ENCODE results near the gene OGDH.

OGDH gene

DNA sequence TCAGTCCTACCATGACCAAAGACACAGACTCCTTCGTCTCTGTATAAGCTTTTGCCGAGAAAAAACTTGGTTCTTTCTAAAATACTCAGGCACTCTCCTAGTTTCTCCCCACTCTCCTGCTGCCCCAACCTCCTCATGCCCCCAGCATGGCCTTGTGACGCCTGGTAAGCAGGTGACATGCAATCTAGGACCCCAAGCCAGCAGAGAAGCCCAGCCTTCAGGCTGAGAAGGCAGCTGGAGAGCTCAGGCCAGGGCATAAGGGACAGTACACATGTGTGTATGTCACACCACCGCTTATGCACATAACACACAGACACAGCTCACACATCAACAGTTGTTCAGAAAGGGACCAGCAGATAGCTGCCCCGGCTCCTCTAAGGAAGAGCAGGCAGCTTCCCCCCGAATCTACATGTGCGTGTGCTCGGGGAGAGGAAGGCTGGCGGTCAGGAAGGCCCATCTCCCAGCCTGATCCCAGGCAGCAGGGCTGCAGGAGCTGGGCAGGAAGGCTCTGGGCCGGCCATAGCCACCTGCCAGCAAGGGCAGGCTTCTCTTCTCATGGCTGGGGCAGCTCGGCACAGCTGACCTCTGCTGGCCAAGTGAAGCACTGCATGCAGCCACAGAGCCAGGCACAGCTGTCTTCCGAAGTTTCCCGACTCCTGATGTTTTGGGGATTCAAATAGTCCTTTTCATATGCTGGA, 41.2 kb upstream of the OGDH start:
- peaks cover 0 to 5% of the 10 kb centered on the region in 2 donors for H3K9me3 ChIP-seq (replicated peaks in 1 of 2; ENCODE audit: control insufficient read depth in 2 of 2, insufficient read depth in 1 of 2, low read depth in 1 of 2, low read length in 2 of 2)
- peaks cover 2% of the 10 kb centered on the region for H3K79me1 ChIP-seq (ENCODE audit: low read depth, low read length)
- H2BK5ac ChIP-seq (ENCODE audit: low read length) = no peak overlapping the region
- H3K23ac ChIP-seq (ENCODE audit: low read depth, low read length, poor library complexity) = no peak overlapping the region
- no peak overlapping the region for H3K4me2 ChIP-seq (ENCODE audit: insufficient read depth, low read length, poor library complexity, severe bottlenecking)
- no peak overlapping the region for H3K14ac ChIP-seq (ENCODE audit: low read length)
- H3K4ac ChIP-seq (ENCODE audit: low read length) = no peak overlapping the region
- peak; percentile 37 for DNase-seq (ENCODE audit: low spot score)
- H3K36me3 ChIP-seq (replicated peaks in 1 of 2; ENCODE audit: control insufficient read depth in 2 of 2, insufficient read depth in 2 of 2, low read length in 2 of 2) = peaks cover 53 to 69% of the 10 kb centered on the region in 2 donors
- H3K18ac ChIP-seq (ENCODE audit: low read length) = no peak overlapping the region
- no peak overlapping the region for H4K8ac ChIP-seq (ENCODE audit: low read depth, low read length)
- H2AK5ac ChIP-seq (ENCODE audit: low read depth, low read length) = no peak overlapping the region
- no peak overlapping the region for H2BK15ac ChIP-seq (ENCODE audit: low read length)
- H2AFZ ChIP-seq (ENCODE audit: low read length) = no peak overlapping the region
- no CpG with 5 or more reads among the region's 13 CpGs for WGBS, 2 donors (ENCODE audit: extremely low coverage in 2 of 2, insufficient read length in 2 of 2, insufficient replicate concordance in 1 of 2)
- H2BK120ac ChIP-seq (ENCODE audit: low read depth, low read length) = no peak overlapping the region
- H3K9ac ChIP-seq (ENCODE audit: low read depth, low read length, poor library complexity) = no peak overlapping the region
- H3K27me3 ChIP-seq (ENCODE audit: control insufficient read depth in 3 of 3, insufficient read depth in 3 of 3, low read depth in 1 of 3, low read length in 3 of 3) = no peaks in the 10 kb centered on the region
- H2BK12ac ChIP-seq (ENCODE audit: low read length) = no peak overlapping the region
- peaks cover 0 to 1% of the 10 kb centered on the region in 2 donors for H3K4me1 ChIP-seq (ENCODE audit: control insufficient read depth in 2 of 2, insufficient read depth in 1 of 2, low read depth in 1 of 2, low read length in 2 of 2)
- peak overlapping the region in 1 of 2 donors; percentile 43 for H3K4me3 ChIP-seq (ENCODE audit: low read length in 2 of 2)
- no peak overlapping the region for H3K27ac ChIP-seq (replicated peaks; ENCODE audit: low read length)
- H4K91ac ChIP-seq (ENCODE audit: low read depth, low read length, poor library complexity) = no peak overlapping the region

DNA sequence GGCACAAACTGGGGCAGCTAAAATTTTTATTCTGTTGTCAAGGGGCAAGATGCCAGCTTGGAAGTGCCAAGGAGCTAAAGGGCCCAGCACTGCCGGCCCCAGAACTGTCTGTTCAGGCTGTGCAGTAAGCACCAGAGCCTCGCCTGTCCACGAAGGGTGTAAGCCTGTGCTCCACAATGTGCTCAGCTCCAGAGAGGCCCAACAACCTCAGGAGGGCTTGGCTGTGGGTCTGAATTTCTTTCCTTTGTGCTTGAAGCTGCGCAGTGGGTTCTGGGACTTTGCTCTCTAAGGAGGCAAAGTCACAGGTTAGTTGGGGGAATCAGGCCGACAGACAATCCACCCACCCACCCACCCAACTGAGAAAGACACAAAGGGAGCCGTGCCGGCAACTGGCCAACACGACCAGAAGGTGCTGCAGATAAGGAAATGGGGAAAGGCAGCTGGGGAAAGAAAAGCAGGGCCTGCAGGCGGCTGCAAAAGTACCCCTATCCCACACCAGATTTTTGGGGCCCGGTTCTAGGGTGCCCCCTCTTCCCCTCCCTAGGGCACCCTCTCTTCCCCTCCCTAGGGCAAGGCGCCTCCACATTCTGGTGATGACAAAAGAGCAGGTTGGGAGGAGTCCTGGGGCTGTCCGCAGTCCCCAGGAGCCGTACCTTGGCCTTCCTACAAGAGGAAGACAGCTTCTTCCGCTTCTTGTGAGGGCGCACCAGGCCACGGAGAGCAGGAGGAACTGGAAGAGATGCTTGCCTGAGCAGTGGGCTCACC, 40.5 kb upstream of the OGDH start:
- H3K4me1 ChIP-seq (ENCODE audit: control insufficient read depth in 2 of 2, insufficient read depth in 1 of 2, low read depth in 1 of 2, low read length in 2 of 2) = peaks cover 0 to 1% of the 10 kb centered on the region in 2 donors
- no CpG with 5 or more reads among the region's 16 CpGs for WGBS, 2 donors (ENCODE audit: extremely low coverage in 2 of 2, insufficient read length in 2 of 2, insufficient replicate concordance in 1 of 2)
- H2BK120ac ChIP-seq (ENCODE audit: low read depth, low read length) = no peak overlapping the region
- H3K4ac ChIP-seq (ENCODE audit: low read length) = no peak overlapping the region
- no peak overlapping the region for H2AFZ ChIP-seq (ENCODE audit: low read length)
- H3K4me2 ChIP-seq (ENCODE audit: insufficient read depth, low read length, poor library complexity, severe bottlenecking) = no peak overlapping the region
- H3K18ac ChIP-seq (ENCODE audit: low read length) = no peak overlapping the region
- H2BK12ac ChIP-seq (ENCODE audit: low read length) = no peak overlapping the region
- no peak overlapping the region for H2BK15ac ChIP-seq (ENCODE audit: low read length)
- no peak overlapping the region for H2BK5ac ChIP-seq (ENCODE audit: low read length)
- no peak for DNase-seq (ENCODE audit: low spot score)
- H3K9me3 ChIP-seq (replicated peaks in 1 of 2; ENCODE audit: control insufficient read depth in 2 of 2, insufficient read depth in 1 of 2, low read depth in 1 of 2, low read length in 2 of 2) = peaks cover 0 to 5% of the 10 kb centered on the region in 2 donors
- no peak overlapping the region for H3K9ac ChIP-seq (ENCODE audit: low read depth, low read length, poor library complexity)
- H3K14ac ChIP-seq (ENCODE audit: low read length) = no peak overlapping the region
- no peak overlapping the region for H4K91ac ChIP-seq (ENCODE audit: low read depth, low read length, poor library complexity)
- no peak overlapping the region for H3K23ac ChIP-seq (ENCODE audit: low read depth, low read length, poor library complexity)
- peak overlapping the region; percentile 37 for H3K27ac ChIP-seq (replicated peaks; ENCODE audit: low read length)
- H3K79me1 ChIP-seq (ENCODE audit: low read depth, low read length) = peaks cover 2% of the 10 kb centered on the region
- H3K4me3 ChIP-seq (ENCODE audit: low read length in 2 of 2) = no peak overlapping the region
- H4K8ac ChIP-seq (ENCODE audit: low read depth, low read length) = no peak overlapping the region
- peaks cover 59 to 75% of the 10 kb centered on the region in 2 donors for H3K36me3 ChIP-seq (replicated peaks in 1 of 2; ENCODE audit: control insufficient read depth in 2 of 2, insufficient read depth in 2 of 2, low read length in 2 of 2)
- no peaks in the 10 kb centered on the region for H3K27me3 ChIP-seq (ENCODE audit: control insufficient read depth in 3 of 3, insufficient read depth in 3 of 3, low read depth in 1 of 3, low read length in 3 of 3)
- H2AK5ac ChIP-seq (ENCODE audit: low read depth, low read length) = no peak overlapping the region

DNA sequence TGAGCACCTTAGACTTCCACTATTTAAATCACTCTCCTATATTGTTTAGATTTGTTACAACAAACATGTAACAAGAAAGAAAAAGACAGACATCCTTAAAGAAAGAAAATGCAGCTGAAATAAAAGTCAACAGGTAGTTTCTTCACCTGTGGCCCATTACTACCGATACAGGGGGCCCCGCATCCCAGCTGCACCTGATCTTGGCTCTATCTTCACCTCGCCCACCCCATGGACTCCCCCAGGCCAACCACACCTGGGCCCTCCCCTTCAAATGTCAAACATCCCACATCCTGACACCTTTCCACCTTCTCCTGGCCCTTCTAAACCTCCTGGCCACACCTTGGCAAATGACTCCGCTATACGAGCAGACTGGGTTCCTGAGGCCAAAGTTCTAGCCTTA, 39.7 kb upstream of the OGDH start:
- Histone ChIP-seq H3K4ac (ENCODE audit: low read length) (no peak overlapping the region), H3K18ac (ENCODE audit: low read length) (no peak overlapping the region), H3K9me3 (replicated peaks in 1 of 2; ENCODE audit: control insufficient read depth in 2 of 2, insufficient read depth in 1 of 2, low read depth in 1 of 2, low read length in 2 of 2) (peaks cover 0 to 5% of the 10 kb centered on the region in 2 donors), H3K4me2 (ENCODE audit: insufficient read depth, low read length, poor library complexity, severe bottlenecking) (no peak overlapping the region), H3K27me3 (ENCODE audit: control insufficient read depth in 3 of 3, insufficient read depth in 3 of 3, low read depth in 1 of 3, low read length in 3 of 3) (no peaks in the 10 kb centered on the region), H4K91ac (ENCODE audit: low read depth, low read length, poor library complexity) (no peak overlapping the region), H2BK12ac (ENCODE audit: low read length) (no peak overlapping the region), H3K14ac (ENCODE audit: low read length) (no peak overlapping the region), H3K79me1 (ENCODE audit: low read depth, low read length) (peaks cover 2% of the 10 kb centered on the region), H2BK120ac (ENCODE audit: low read depth, low read length) (no peak overlapping the region), H3K27ac (replicated peaks; ENCODE audit: low read length) (no peak overlapping the region), H3K23ac (ENCODE audit: low read depth, low read length, poor library complexity) (no peak overlapping the region), H3K36me3 (replicated peaks in 1 of 2; ENCODE audit: control insufficient read depth in 2 of 2, insufficient read depth in 2 of 2, low read length in 2 of 2) (peaks cover 65 to 81% of the 10 kb centered on the region in 2 donors), H2AFZ (ENCODE audit: low read length) (no peak overlapping the region), H2BK15ac (ENCODE audit: low read length) (no peak overlapping the region), H2AK5ac (ENCODE audit: low read depth, low read length) (no peak overlapping the region), H4K8ac (ENCODE audit: low read depth, low read length) (no peak overlapping the region), H3K4me1 (ENCODE audit: control insufficient read depth in 2 of 2, insufficient read depth in 1 of 2, low read depth in 1 of 2, low read length in 2 of 2) (peaks cover 0 to 1% of the 10 kb centered on the region in 2 donors), H2BK5ac (ENCODE audit: low read length) (no peak overlapping the region), H3K4me3 (ENCODE audit: low read length in 2 of 2) (no peak overlapping the region), H3K9ac (ENCODE audit: low read depth, low read length, poor library complexity) (no peak overlapping the region)
- no CpG with 5 or more reads among the region's 5 CpGs for WGBS, 2 donors (ENCODE audit: extremely low coverage in 2 of 2, insufficient read length in 2 of 2, insufficient replicate concordance in 1 of 2)
- DNase-seq (ENCODE audit: low spot score) = no peak

DNA sequence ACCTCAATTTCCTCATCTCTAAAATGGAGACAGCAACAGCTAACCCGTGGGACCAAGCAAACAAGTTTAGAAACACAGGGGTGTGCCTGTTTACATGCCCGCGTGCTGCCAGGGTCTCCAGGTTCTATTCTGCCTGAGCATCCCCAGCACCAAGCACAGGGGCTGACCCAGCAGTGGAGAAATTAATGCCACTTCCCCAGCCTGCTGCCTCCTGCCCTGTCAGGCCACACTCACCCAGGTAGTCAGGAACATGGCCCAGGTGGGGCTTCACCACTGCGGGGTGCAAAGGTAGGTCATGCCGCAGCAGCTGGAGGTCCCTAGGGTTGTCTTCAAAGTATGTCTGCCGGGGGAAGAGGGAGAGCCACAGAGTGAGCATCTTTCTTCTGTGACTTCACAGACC, 38.5 kb upstream of the OGDH start:
- no peak overlapping the region for H4K8ac ChIP-seq (ENCODE audit: low read depth, low read length)
- no peak overlapping the region for H2BK5ac ChIP-seq (ENCODE audit: low read length)
- DNase-seq (ENCODE audit: low spot score) = no peak
- no peak overlapping the region for H2BK12ac ChIP-seq (ENCODE audit: low read length)
- no peak overlapping the region for H3K14ac ChIP-seq (ENCODE audit: low read length)
- no peak overlapping the region for H2BK120ac ChIP-seq (ENCODE audit: low read depth, low read length)
- H3K4me3 ChIP-seq (ENCODE audit: low read length in 2 of 2) = no peak overlapping the region
- peaks cover 5% of the 10 kb centered on the region for H3K79me1 ChIP-seq (ENCODE audit: low read depth, low read length)
- no peak overlapping the region for H3K9ac ChIP-seq (ENCODE audit: low read depth, low read length, poor library complexity)
- no peak overlapping the region for H4K91ac ChIP-seq (ENCODE audit: low read depth, low read length, poor library complexity)
- WGBS, 2 donors (ENCODE audit: extremely low coverage in 2 of 2, insufficient read length in 2 of 2, insufficient replicate concordance in 1 of 2) = no CpG with 5 or more reads among the region's 6 CpGs
- H3K18ac ChIP-seq (ENCODE audit: low read length) = no peak overlapping the region
- H3K4me1 ChIP-seq (ENCODE audit: control insufficient read depth in 2 of 2, insufficient read depth in 1 of 2, low read depth in 1 of 2, low read length in 2 of 2) = peaks cover 3 to 4% of the 10 kb centered on the region in 2 donors
- H3K9me3 ChIP-seq (replicated peaks in 1 of 2; ENCODE audit: control insufficient read depth in 2 of 2, insufficient read depth in 1 of 2, low read depth in 1 of 2, low read length in 2 of 2) = peaks cover 0 to 5% of the 10 kb centered on the region in 2 donors
- H3K27ac ChIP-seq (replicated peaks; ENCODE audit: low read length) = no peak overlapping the region
- no peak overlapping the region for H3K4ac ChIP-seq (ENCODE audit: low read length)
- H3K36me3 ChIP-seq (replicated peaks in 1 of 2; ENCODE audit: control insufficient read depth in 2 of 2, insufficient read depth in 2 of 2, low read length in 2 of 2) = peaks cover 76 to 93% of the 10 kb centered on the region in 2 donors
- no peak overlapping the region for H3K23ac ChIP-seq (ENCODE audit: low read depth, low read length, poor library complexity)
- no peak overlapping the region for H3K4me2 ChIP-seq (ENCODE audit: insufficient read depth, low read length, poor library complexity, severe bottlenecking)
- no peak overlapping the region for H2BK15ac ChIP-seq (ENCODE audit: low read length)
- H2AK5ac ChIP-seq (ENCODE audit: low read depth, low read length) = no peak overlapping the region
- H2AFZ ChIP-seq (ENCODE audit: low read length) = no peak overlapping the region
- no peaks in the 10 kb centered on the region for H3K27me3 ChIP-seq (ENCODE audit: control insufficient read depth in 3 of 3, insufficient read depth in 3 of 3, low read depth in 1 of 3, low read length in 3 of 3)
